Measurements from ENCODE around the gene HBG1. TPM values are rescaled to one million over a fixed set of nuclear protein-coding genes. Genes with fewer than 3 reads are reported as not detected.

HBG1 gene
- total RNA-seq, 1 donor: not detected

- DNase-seq (ENCODE audit: low read depth): no peak
- H3K4me3 ChIP-seq (ENCODE audit: low read depth, low read length): no peak overlapping the region
- TF ChIP-seq, protein P1, sequence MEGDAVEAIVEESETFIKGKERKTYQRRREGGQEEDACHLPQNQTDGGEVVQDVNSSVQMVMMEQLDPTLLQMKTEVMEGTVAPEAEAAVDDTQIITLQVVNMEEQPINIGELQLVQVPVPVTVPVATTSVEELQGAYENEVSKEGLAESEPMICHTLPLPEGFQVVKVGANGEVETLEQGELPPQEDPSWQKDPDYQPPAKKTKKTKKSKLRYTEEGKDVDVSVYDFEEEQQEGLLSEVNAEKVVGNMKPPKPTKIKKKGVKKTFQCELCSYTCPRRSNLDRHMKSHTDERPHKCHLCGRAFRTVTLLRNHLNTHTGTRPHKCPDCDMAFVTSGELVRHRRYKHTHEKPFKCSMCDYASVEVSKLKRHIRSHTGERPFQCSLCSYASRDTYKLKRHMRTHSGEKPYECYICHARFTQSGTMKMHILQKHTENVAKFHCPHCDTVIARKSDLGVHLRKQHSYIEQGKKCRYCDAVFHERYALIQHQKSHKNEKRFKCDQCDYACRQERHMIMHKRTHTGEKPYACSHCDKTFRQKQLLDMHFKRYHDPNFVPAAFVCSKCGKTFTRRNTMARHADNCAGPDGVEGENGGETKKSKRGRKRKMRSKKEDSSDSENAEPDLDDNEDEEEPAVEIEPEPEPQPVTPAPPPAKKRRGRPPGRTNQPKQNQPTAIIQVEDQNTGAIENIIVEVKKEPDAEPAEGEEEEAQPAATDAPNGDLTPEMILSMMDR (IDR thresholded peaks at IDR 0.05; ENCODE audit: insufficient read depth, low read depth, low read length): no peak
These were observed 16.8 kb downstream of the HBG1 start for GRCh38 chr11:5232821-5233220.

GRCh38 chr11:5232176-5232575 is 17.5 kb downstream of the HBG1 start:
- TF ChIP-seq, protein P1 (IDR thresholded peaks at IDR 0.05; ENCODE audit: insufficient read depth, low read depth, low read length): no peak
- H3K4me3 ChIP-seq (ENCODE audit: low read depth, low read length): no peak overlapping the region
- no peak for DNase-seq (ENCODE audit: low read depth)

DNA sequence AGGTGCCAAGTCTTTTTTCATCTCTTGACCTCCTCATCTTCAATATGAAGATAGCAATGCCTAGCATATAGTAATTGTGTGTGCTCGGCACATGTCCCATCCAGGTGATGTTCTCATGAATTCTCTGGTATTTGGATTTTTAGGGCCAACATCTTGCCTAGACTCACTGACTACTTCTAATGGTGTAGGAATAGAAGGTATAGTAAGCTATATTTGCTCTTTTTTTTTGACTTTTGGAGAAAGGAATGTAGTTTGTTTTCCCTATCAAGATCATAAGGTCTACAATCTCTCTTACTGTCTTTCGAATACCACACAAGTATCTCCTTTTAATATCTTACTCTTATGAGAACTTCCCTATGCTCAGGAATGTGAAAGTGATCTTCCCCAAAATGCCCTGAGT is 18.5 kb downstream of the HBG1 start:
- no peak for DNase-seq (ENCODE audit: low read depth)
- no peak overlapping the region for H3K4me3 ChIP-seq (ENCODE audit: low read depth, low read length)
- TF ChIP-seq, protein P1 (IDR thresholded peaks at IDR 0.05; ENCODE audit: insufficient read depth, low read depth, low read length): no peak

GRCh38 chr11:5230266-5230665 is 19.4 kb downstream of the HBG1 start:
- no peak for DNase-seq (ENCODE audit: low read depth)
- TF ChIP-seq, protein P1 (IDR thresholded peaks at IDR 0.05; ENCODE audit: insufficient read depth, low read depth, low read length): no peak
- no peak overlapping the region for H3K4me3 ChIP-seq (ENCODE audit: low read depth, low read length)

GRCh38 chr11:5229796-5230195 is 19.9 kb downstream of the HBG1 start:
- H3K4me3 ChIP-seq (ENCODE audit: low read depth, low read length): no peak overlapping the region
- TF ChIP-seq, protein P1 (IDR thresholded peaks at IDR 0.05; ENCODE audit: insufficient read depth, low read depth, low read length): no peak
- no peak for DNase-seq (ENCODE audit: low read depth)

DNA sequence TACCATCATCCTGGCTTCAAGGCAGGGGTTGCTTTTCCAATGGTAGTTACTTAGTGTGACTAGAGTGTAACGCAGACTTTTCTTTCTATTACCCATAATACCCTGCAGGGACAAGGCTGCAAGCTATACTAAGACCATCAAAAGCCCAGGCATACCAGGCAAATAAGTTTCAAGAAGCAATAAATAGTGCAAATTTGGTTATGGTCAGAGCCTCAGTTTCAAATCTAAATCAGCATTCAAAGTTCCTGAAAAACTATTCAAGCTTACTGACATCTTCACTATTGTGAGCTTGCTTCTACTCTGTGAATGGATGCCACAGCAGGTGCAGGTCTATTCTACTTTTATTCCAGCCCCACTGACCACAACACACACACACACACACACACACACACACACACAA is 20.3 kb downstream of the HBG1 start:
- no peak for DNase-seq (ENCODE audit: low read depth)
- H3K4me3 ChIP-seq (ENCODE audit: low read depth, low read length): no peak overlapping the region
- TF ChIP-seq, protein P1 (IDR thresholded peaks at IDR 0.05; ENCODE audit: insufficient read depth, low read depth, low read length): no peak

- no peak overlapping the region for H3K4me3 ChIP-seq (ENCODE audit: low read depth, low read length)
- no peak for DNase-seq (ENCODE audit: low read depth)
- TF ChIP-seq, protein P1 (IDR thresholded peaks at IDR 0.05; ENCODE audit: insufficient read depth, low read depth, low read length): no peak
These were observed 21.5 kb downstream of the HBG1 start for GRCh38 chr11:5228124-5228523.

Measured in fibroblast of villous mesenchyme (primary cell).